ENCODE results near the gene LDHB.

The LDHB gene

GRCh38 chr12:21638054-21638891 lies 19.4 kb downstream of the LDHB start:
- H3F3A ChIP-seq (ENCODE audit: control insufficient read depth, insufficient read depth): peaks cover 55% of the 10 kb centered on the region
- H4K20me1 ChIP-seq (ENCODE audit: control insufficient read depth, insufficient read depth, low read depth, low read length): peaks cover 10% of the 10 kb centered on the region; the same call in 1 of the 2 replicates
- H3K4me3 ChIP-seq (ENCODE audit: low read length): no peak overlapping the region
- no peak overlapping the region for H3K27ac ChIP-seq (ENCODE audit: low read depth, low read length)
- no peaks in the 10 kb centered on the region for H3K27me3 ChIP-seq (ENCODE audit: control insufficient read depth, low read length)
- no peaks in the 10 kb centered on the region for H3K9me2 ChIP-seq (replicated peaks; ENCODE audit: control insufficient read depth, low read length)
- H3K79me2 ChIP-seq (ENCODE audit: control insufficient read depth, low read length): peaks cover 32% of the 10 kb centered on the region
- H3K36me3 ChIP-seq (ENCODE audit: control insufficient read depth, low read length): peaks cover 90% of the 10 kb centered on the region
- no peak for TF ChIP-seq EZH2phosphoT487 (IDR thresholded peaks at IDR 0.05; ENCODE audit: borderline replicate concordance, low read length)
- TF ChIP-seq CTCF (IDR thresholded peaks at IDR 0.05; ENCODE audit: low read depth, low read length, poor library complexity, severe bottlenecking): no peak
- no peak overlapping the region for H3K4me2 ChIP-seq (ENCODE audit: low read length)
- no peaks in the 10 kb centered on the region for H3K4me1 ChIP-seq (ENCODE audit: control insufficient read depth, low read length)
- no peaks in the 10 kb centered on the region for H3K9me3 ChIP-seq (ENCODE audit: control insufficient read depth, insufficient read depth, low read length)

GRCh38 chr12:21634245-21634644 lies 23.4 kb downstream of the LDHB start:
- Histone ChIP-seq H3K36me3 (ENCODE audit: control insufficient read depth, low read length) (peaks cover 61% of the 10 kb centered on the region), H3K9me3 (ENCODE audit: control insufficient read depth, insufficient read depth, low read length) (no peaks in the 10 kb centered on the region), H3K4me3 (ENCODE audit: low read length) (no peak overlapping the region), H3F3A (ENCODE audit: control insufficient read depth, insufficient read depth) (peaks cover 61% of the 10 kb centered on the region), H3K27me3 (ENCODE audit: control insufficient read depth, low read length) (no peaks in the 10 kb centered on the region), H3K9me2 (replicated peaks; ENCODE audit: control insufficient read depth, low read length) (no peaks in the 10 kb centered on the region), H3K4me1 (ENCODE audit: control insufficient read depth, low read length) (no peaks in the 10 kb centered on the region), H4K20me1 (ENCODE audit: control insufficient read depth, insufficient read depth, low read depth, low read length) (0 out of 2 replicates have a peak, but pooled peaks cover 7% of the 10 kb centered on the region), H3K4me2 (ENCODE audit: low read length) (no peak overlapping the region), H3K79me2 (ENCODE audit: control insufficient read depth, low read length) (peaks cover 4% of the 10 kb centered on the region), H3K27ac (ENCODE audit: low read depth, low read length) (no peak overlapping the region)
- TF ChIP-seq CTCF (IDR thresholded peaks at IDR 0.05; ENCODE audit: low read depth, low read length, poor library complexity, severe bottlenecking) (no peak), EZH2phosphoT487 (IDR thresholded peaks at IDR 0.05; ENCODE audit: borderline replicate concordance, low read length) (no peak)

- Histone ChIP-seq H3K9me3 (ENCODE audit: control insufficient read depth, insufficient read depth, low read length) (no peaks in the 10 kb centered on the region), H3K36me3 (ENCODE audit: control insufficient read depth, low read length) (peaks cover 32% of the 10 kb centered on the region), H3K9me2 (replicated peaks; ENCODE audit: control insufficient read depth, low read length) (no peaks in the 10 kb centered on the region), H4K20me1 (ENCODE audit: control insufficient read depth, insufficient read depth, low read depth, low read length) (0 out of 2 replicates have a peak, but pooled peaks cover 3% of the 10 kb centered on the region), H3K27me3 (ENCODE audit: control insufficient read depth, low read length) (no peaks in the 10 kb centered on the region), H3K4me2 (ENCODE audit: low read length) (no peak overlapping the region), H3K27ac (ENCODE audit: low read depth, low read length) (no peak overlapping the region), H3F3A (ENCODE audit: control insufficient read depth, insufficient read depth) (peaks cover 36% of the 10 kb centered on the region), H3K79me2 (ENCODE audit: control insufficient read depth, low read length) (no peaks in the 10 kb centered on the region), H3K4me1 (ENCODE audit: control insufficient read depth, low read length) (no peaks in the 10 kb centered on the region), H3K4me3 (ENCODE audit: low read length) (no peak overlapping the region)
- no peak for TF ChIP-seq CTCF (IDR thresholded peaks at IDR 0.05; ENCODE audit: low read depth, low read length, poor library complexity, severe bottlenecking)
These were observed 26.3 kb downstream of the LDHB start for GRCh38 chr12:21631367-21631766.
